Activated T-cell treated with anti-CD3 and anti-CD28 coated beads, Interleukin-2, amount 50 U/mL, for 24 hours (primary cell): ENCODE results near the gene SCNN1B.
"Not testable (repeated sequence)": the region's sequence is repeated elsewhere in the genome, so short reads cannot be mapped to it uniquely, and the experiment has no call there.

Experiments
- DNase-seq: peaks from one replicate; pipeline ENCODE4 v3.0.0-alpha.2; 2020
- H3K27ac Mint-ChIP-seq: 2 replicates; pipeline ENCODE4 v1.8.0; 2020; ENCODE audit warnings: mild to moderate bottlenecking, mixed read lengths
- H3K27me3 Mint-ChIP-seq: 2 replicates; pipeline ENCODE4 v1.8.0; 2020; ENCODE audit warnings: mixed read lengths
- H3K36me3 Mint-ChIP-seq: 2 replicates; pipeline ENCODE4 v1.8.0; 2020; ENCODE audit warnings: low read depth, mixed read lengths
- H3K4me1 Mint-ChIP-seq: 2 replicates; pipeline ENCODE4 v1.8.0; 2020; ENCODE audit warnings: low read depth, mixed read lengths
- H3K4me3 Mint-ChIP-seq: 2 replicates; pipeline ENCODE4 v1.8.0; 2020; ENCODE audit warnings: mild to moderate bottlenecking, moderate library complexity, mixed read lengths
- H3K9me3 Mint-ChIP-seq: 2 replicates; pipeline ENCODE4 v1.8.0; 2020; ENCODE audit warnings: mixed read lengths

SCNN1B gene

GRCh38 chr16:23302045-23302956 lies at the start of gene SCNN1B:
TSS of gene SCNN1B (plus strand) at chr16:23302302. CDS start at chr16:23348600, 46,298 bp downstream.
- H3K27me3 Mint-ChIP-seq: peaks cover 43% of the 10 kb centered on the region
- no peak within 1 kb of the TSS for H3K4me3 Mint-ChIP-seq

GRCh38 chr16:23252310-23252709 lies 49.8 kb upstream of the SCNN1B start:
- Mint-ChIP-seq H3K9me3 (peaks cover 3% of the 10 kb centered on the region), H3K4me3 (no peak overlapping the region), H3K36me3 (no peaks in the 10 kb centered on the region), H3K27me3 (peaks cover 21% of the 10 kb centered on the region), H3K4me1 (no peaks in the 10 kb centered on the region), H3K27ac (no peak overlapping the region)
- no peak for DNase-seq

More at GRCh38 chr16:23302045-23302956, at the start of gene SCNN1B:
- H3K36me3 Mint-ChIP-seq: no peaks in the 10 kb centered on the region
- no peak within 1 kb of the TSS for H3K27ac Mint-ChIP-seq
- DNase-seq: no peak
- peaks cover 2% of the 10 kb centered on the region for H3K4me1 Mint-ChIP-seq
- H3K9me3 Mint-ChIP-seq: no peaks in the 10 kb centered on the region

- DNase-seq, H3K4me3 Mint-ChIP-seq, H3K27ac Mint-ChIP-seq, H3K36me3 Mint-ChIP-seq, H3K9me3 Mint-ChIP-seq, H3K4me1 Mint-ChIP-seq: not testable (repeated sequence)
- peaks cover 22% of the 10 kb centered on the region for H3K27me3 Mint-ChIP-seq
These were observed 48.5 kb upstream of the SCNN1B start for GRCh38 chr16:23253650-23254049.

GRCh38 chr16:23254338-23254737 lies 47.8 kb upstream of the SCNN1B start:
- H3K36me3 Mint-ChIP-seq: no peaks in the 10 kb centered on the region
- no peak for DNase-seq
- no peak overlapping the region for H3K27ac Mint-ChIP-seq
- H3K9me3 Mint-ChIP-seq: peaks cover 3% of the 10 kb centered on the region
- H3K4me3 Mint-ChIP-seq: no peak overlapping the region
- peaks cover 27% of the 10 kb centered on the region for H3K27me3 Mint-ChIP-seq
- no peaks in the 10 kb centered on the region for H3K4me1 Mint-ChIP-seq

GRCh38 chr16:23255000-23255399 lies 47.1 kb upstream of the SCNN1B start:
- no peaks in the 10 kb centered on the region for H3K9me3 Mint-ChIP-seq
- no peak overlapping the region for H3K27ac Mint-ChIP-seq
- DNase-seq: no peak
- H3K4me1 Mint-ChIP-seq: no peaks in the 10 kb centered on the region
- H3K36me3 Mint-ChIP-seq: no peaks in the 10 kb centered on the region
- peaks cover 29% of the 10 kb centered on the region for H3K27me3 Mint-ChIP-seq
- H3K4me3 Mint-ChIP-seq: no peak overlapping the region

- Mint-ChIP-seq H3K9me3 (no peaks in the 10 kb centered on the region), H3K4me3 (no peak overlapping the region), H3K27ac (no peak overlapping the region), H3K36me3 (no peaks in the 10 kb centered on the region), H3K27me3 (peaks cover 29% of the 10 kb centered on the region), H3K4me1 (no peaks in the 10 kb centered on the region)
- DNase-seq: no peak
These were observed 45.7 kb upstream of the SCNN1B start for GRCh38 chr16:23256440-23256839.

GRCh38 chr16:23257682-23258081 lies 44.4 kb upstream of the SCNN1B start:
- no peaks in the 10 kb centered on the region for H3K4me1 Mint-ChIP-seq
- no peak overlapping the region for H3K27ac Mint-ChIP-seq

GRCh38 chr16:23258919-23259237 lies 43.2 kb upstream of the SCNN1B start:
- H3K27ac Mint-ChIP-seq: no peak overlapping the region

More at GRCh38 chr16:23257682-23258081, 44.4 kb upstream of the SCNN1B start:
- Mint-ChIP-seq H3K27me3 (peaks cover 21% of the 10 kb centered on the region), H3K4me3 (no peak overlapping the region), H3K36me3 (no peaks in the 10 kb centered on the region), H3K9me3 (no peaks in the 10 kb centered on the region)
- no peak for DNase-seq

GRCh38 chr16:23267647-23268046 lies 34.5 kb upstream of the SCNN1B start:
- no peak overlapping the region for H3K27ac Mint-ChIP-seq

More at GRCh38 chr16:23258919-23259237, 43.2 kb upstream of the SCNN1B start:
- DNase-seq: no peak
- Mint-ChIP-seq H3K4me1 (no peaks in the 10 kb centered on the region), H3K27me3 (peaks cover 24% of the 10 kb centered on the region), H3K4me3 (no peak overlapping the region), H3K9me3 (no peaks in the 10 kb centered on the region), H3K36me3 (no peaks in the 10 kb centered on the region)

GRCh38 chr16:23268561-23268960 lies 33.5 kb upstream of the SCNN1B start:
- Mint-ChIP-seq H3K4me1 (no peaks in the 10 kb centered on the region), H3K27ac (no peak overlapping the region), H3K9me3 (peaks cover 6% of the 10 kb centered on the region), H3K4me3 (no peak overlapping the region), H3K27me3 (peaks cover 9% of the 10 kb centered on the region), H3K36me3 (no peaks in the 10 kb centered on the region)
- DNase-seq: no peak

More at GRCh38 chr16:23267647-23268046, 34.5 kb upstream of the SCNN1B start:
- Mint-ChIP-seq H3K27me3 (peaks cover 15% of the 10 kb centered on the region), H3K4me1 (no peaks in the 10 kb centered on the region), H3K36me3 (no peaks in the 10 kb centered on the region), H3K9me3 (peaks cover 6% of the 10 kb centered on the region), H3K4me3 (no peak overlapping the region)
- no peak for DNase-seq

GRCh38 chr16:23269248-23269953 lies 32.7 kb upstream of the SCNN1B start:
- no peak overlapping the region for H3K4me3 Mint-ChIP-seq
- H3K27ac Mint-ChIP-seq: no peak overlapping the region
- peaks cover 9% of the 10 kb centered on the region for H3K27me3 Mint-ChIP-seq
- no peaks in the 10 kb centered on the region for H3K4me1 Mint-ChIP-seq
- peaks cover 6% of the 10 kb centered on the region for H3K9me3 Mint-ChIP-seq
- no peaks in the 10 kb centered on the region for H3K36me3 Mint-ChIP-seq
- DNase-seq: no peak

- DNase-seq: no peak
- Mint-ChIP-seq H3K4me1 (no peaks in the 10 kb centered on the region), H3K4me3 (no peak overlapping the region), H3K36me3 (no peaks in the 10 kb centered on the region), H3K27ac (no peak overlapping the region), H3K9me3 (peaks cover 6% of the 10 kb centered on the region), H3K27me3 (peaks cover 14% of the 10 kb centered on the region)
These were observed 31.4 kb upstream of the SCNN1B start for GRCh38 chr16:23270654-23271053.

GRCh38 chr16:23274968-23275367 lies 27.1 kb upstream of the SCNN1B start:
- DNase-seq: no peak
- Mint-ChIP-seq H3K9me3 (peaks cover 6% of the 10 kb centered on the region), H3K4me1 (no peaks in the 10 kb centered on the region), H3K27ac (no peak overlapping the region), H3K36me3 (no peaks in the 10 kb centered on the region), H3K4me3 (no peak overlapping the region), H3K27me3 (peaks cover 36% of the 10 kb centered on the region)

GRCh38 chr16:23276821-23277220 lies 25.3 kb upstream of the SCNN1B start:
- no peak for DNase-seq
- no peaks in the 10 kb centered on the region for H3K9me3 Mint-ChIP-seq
- H3K36me3 Mint-ChIP-seq: no peaks in the 10 kb centered on the region
- no peak overlapping the region for H3K27ac Mint-ChIP-seq
- H3K27me3 Mint-ChIP-seq: peaks cover 51% of the 10 kb centered on the region
- no peak overlapping the region for H3K4me3 Mint-ChIP-seq
- no peaks in the 10 kb centered on the region for H3K4me1 Mint-ChIP-seq

GRCh38 chr16:23278031-23278430 lies 24.1 kb upstream of the SCNN1B start:
- Mint-ChIP-seq H3K4me1 (no peaks in the 10 kb centered on the region), H3K9me3 (no peaks in the 10 kb centered on the region), H3K27ac (no peak overlapping the region), H3K27me3 (peaks cover 54% of the 10 kb centered on the region), H3K36me3 (no peaks in the 10 kb centered on the region), H3K4me3 (no peak overlapping the region)
- DNase-seq: no peak
